KG1 (cell line): ENCODE data around the gene LETM1.

ENCODE experiments used
- DNase-seq: peaks from one replicate; lab custom pipeline; 2025; lab: John Stamatoyannopoulos, UW

Gene LETM1

GRCh38 chr4:1794809-1795298, 61.1 kb downstream of the LETM1 start:
- no peak for DNase-seq

GRCh38 chr4:1793940-1794808, 61.8 kb downstream of the LETM1 start:
- DNase-seq = no peak

GRCh38 chr4:1793496-1793840, 62.5 kb downstream of the LETM1 start:
- no peak for DNase-seq

GRCh38 chr4:1792832-1793495, 63.0 kb downstream of the LETM1 start, which contains the start of gene FGFR3:
Gene FGFR3 (plus strand): TSS chr4:1793293. CDS start chr4:1793935, 642 bp downstream.
- DNase-seq = no peak

GRCh38 chr4:1792158-1792831, 63.7 kb downstream of the LETM1 start:
- DNase-seq = no peak

GRCh38 chr4:1790005-1790404, 66.0 kb downstream of the LETM1 start:
- DNase-seq = no peak

GRCh38 chr4:1789552-1789951, 66.4 kb downstream of the LETM1 start:
- DNase-seq = no peak

GRCh38 chr4:1788254-1788973, 67.5 kb downstream of the LETM1 start:
- DNase-seq = no peak

- no peak for DNase-seq
These were observed 68.4 kb downstream of the LETM1 start for GRCh38 chr4:1787411-1788077.

- no peak for DNase-seq
These were observed 69.2 kb downstream of the LETM1 start for GRCh38 chr4:1786544-1787362.

GRCh38 chr4:1785592-1785991, 70.4 kb downstream of the LETM1 start:
- no peak for DNase-seq

- no peak for DNase-seq
These were observed 71.0 kb downstream of the LETM1 start for GRCh38 chr4:1784789-1785591.

GRCh38 chr4:1784395-1784788, 71.6 kb downstream of the LETM1 start:
- DNase-seq = no peak

GRCh38 chr4:1783970-1784369, 72.0 kb downstream of the LETM1 start:
- DNase-seq = no peak

- DNase-seq = no peak
These were observed 72.9 kb downstream of the LETM1 start for GRCh38 chr4:1783015-1783414.

GRCh38 chr4:1780435-1780834, 75.5 kb downstream of the LETM1 start:
- no peak for DNase-seq

GRCh38 chr4:1779588-1780382, 76.2 kb downstream of the LETM1 start:
- no peak for DNase-seq

GRCh38 chr4:1778642-1779392, 77.1 kb downstream of the LETM1 start:
- DNase-seq = no peak
